ENCODE data around the gene TMEM229A. TPM values are rescaled to one million over a fixed set of nuclear protein-coding genes. Genes with fewer than 3 reads are reported as not detected.

The TMEM229A gene
- total RNA-seq, 1 donor from 2014 or later, result not detected

- peaks cover 20% of the 10 kb centered on the region for H3K4me1 Mint-ChIP-seq (ENCODE audit: low read depth)
- no peaks in the 10 kb centered on the region for H3K36me3 Mint-ChIP-seq (ENCODE audit: low read depth)
- no peak overlapping the region for H3K4me3 Mint-ChIP-seq (ENCODE audit: unreplicated experiment)
- peaks cover 1% of the 10 kb centered on the region for H3K27me3 Mint-ChIP-seq (ENCODE audit: low read depth)
- H3K27ac Mint-ChIP-seq (ENCODE audit: unreplicated experiment), result peak overlapping the region; percentile 13
- TF ChIP-seq CTCF (IDR thresholded peaks at IDR 0.05), result no peak
- no peak for DNase-seq (ENCODE audit: low spot score)
- peaks cover 5% of the 10 kb centered on the region for H3K9me3 Mint-ChIP-seq (ENCODE audit: low read depth)
These were observed 39.9 kb upstream of the TMEM229A start for GRCh38 chr7:124072603-124073309.

- no peak overlapping the region for H3K4me3 Mint-ChIP-seq (ENCODE audit: unreplicated experiment)
- TF ChIP-seq CTCF (IDR thresholded peaks at IDR 0.05), result no peak
- no peak for DNase-seq (ENCODE audit: low spot score)
- peaks cover 20% of the 10 kb centered on the region for H3K4me1 Mint-ChIP-seq (ENCODE audit: low read depth)
- H3K27ac Mint-ChIP-seq (ENCODE audit: unreplicated experiment), result no peak overlapping the region
- no peaks in the 10 kb centered on the region for H3K36me3 Mint-ChIP-seq (ENCODE audit: low read depth)
- H3K27me3 Mint-ChIP-seq (ENCODE audit: low read depth), result peaks cover 6% of the 10 kb centered on the region
- H3K9me3 Mint-ChIP-seq (ENCODE audit: low read depth), result peaks cover 6% of the 10 kb centered on the region
These were observed 39.0 kb upstream of the TMEM229A start for GRCh38 chr7:124071843-124072242.

DNA sequence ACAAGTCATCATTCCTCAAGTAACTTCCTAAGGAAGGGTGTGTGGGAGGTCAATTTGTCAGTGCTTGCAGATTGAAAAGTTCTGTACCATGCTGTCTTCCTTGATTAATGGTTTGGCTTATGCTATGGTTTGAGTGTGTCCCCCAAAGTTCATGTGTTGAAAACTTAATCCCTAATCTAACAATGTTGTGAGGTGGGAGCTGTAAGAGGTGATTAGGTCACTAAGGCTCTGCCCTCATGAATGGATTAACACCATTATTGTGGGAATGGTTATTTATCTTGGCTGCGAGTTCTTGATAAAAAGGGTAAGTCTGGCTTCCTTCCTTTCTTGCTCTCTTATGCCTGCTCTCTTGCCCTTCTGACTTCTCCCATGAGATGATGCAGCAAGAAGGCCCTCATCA lies 29.3 kb upstream of the TMEM229A start:
- Mint-ChIP-seq H3K27me3 (ENCODE audit: low read depth) (no peaks in the 10 kb centered on the region), H3K9me3 (ENCODE audit: low read depth) (no peaks in the 10 kb centered on the region), H3K27ac (ENCODE audit: unreplicated experiment) (no peak overlapping the region), H3K4me1 (ENCODE audit: low read depth) (no peaks in the 10 kb centered on the region), H3K4me3 (ENCODE audit: unreplicated experiment) (no peak overlapping the region), H3K36me3 (ENCODE audit: low read depth) (no peaks in the 10 kb centered on the region)
- no peak for DNase-seq (ENCODE audit: low spot score)
- TF ChIP-seq CTCF (IDR thresholded peaks at IDR 0.05), result no peak

GRCh38 chr7:124060528-124060927 lies 27.7 kb upstream of the TMEM229A start:
- no peak for DNase-seq (ENCODE audit: low spot score)
- no peaks in the 10 kb centered on the region for H3K9me3 Mint-ChIP-seq (ENCODE audit: low read depth)
- H3K4me1 Mint-ChIP-seq (ENCODE audit: low read depth), result no peaks in the 10 kb centered on the region
- no peak overlapping the region for H3K27ac Mint-ChIP-seq (ENCODE audit: unreplicated experiment)
- no peak for TF ChIP-seq CTCF (IDR thresholded peaks at IDR 0.05)
- H3K4me3 Mint-ChIP-seq (ENCODE audit: unreplicated experiment), result no peak overlapping the region
- H3K27me3 Mint-ChIP-seq (ENCODE audit: low read depth), result no peaks in the 10 kb centered on the region
- H3K36me3 Mint-ChIP-seq (ENCODE audit: low read depth), result no peaks in the 10 kb centered on the region

DNA sequence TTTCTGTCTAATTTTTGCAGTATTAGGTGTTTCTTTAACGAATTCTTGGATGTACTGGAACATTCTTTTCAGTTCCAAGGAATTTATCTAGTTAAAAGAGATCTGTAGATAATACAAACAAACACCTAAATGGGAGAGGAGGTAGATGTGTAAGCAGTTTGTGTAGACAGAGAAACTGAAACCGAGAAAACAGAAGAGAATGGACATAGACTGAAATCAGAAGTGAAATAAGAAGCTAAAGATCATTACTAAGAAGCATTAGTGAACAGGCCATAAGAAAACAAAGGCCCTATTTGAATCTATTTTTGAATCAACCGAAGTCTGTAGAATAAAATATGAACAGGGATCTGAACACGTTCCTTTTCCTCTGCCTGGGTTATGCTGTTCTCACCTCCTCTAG lies 26.5 kb upstream of the TMEM229A start:
- no peak overlapping the region for H3K4me3 Mint-ChIP-seq (ENCODE audit: unreplicated experiment)
- H3K27me3 Mint-ChIP-seq (ENCODE audit: low read depth), result no peaks in the 10 kb centered on the region
- no peaks in the 10 kb centered on the region for H3K9me3 Mint-ChIP-seq (ENCODE audit: low read depth)
- H3K36me3 Mint-ChIP-seq (ENCODE audit: low read depth), result no peaks in the 10 kb centered on the region
- TF ChIP-seq CTCF (IDR thresholded peaks at IDR 0.05), result no peak
- H3K27ac Mint-ChIP-seq (ENCODE audit: unreplicated experiment), result no peak overlapping the region
- no peak for DNase-seq (ENCODE audit: low spot score)
- H3K4me1 Mint-ChIP-seq (ENCODE audit: low read depth), result no peaks in the 10 kb centered on the region
